Lung (tissue), 12 donors: ENCODE data around the gene DISC1. TPM values are rescaled to one million over a fixed set of nuclear protein-coding genes. Genes with fewer than 3 reads are reported as not detected.

ENCODE experiments used
- ATAC-seq: fragments of 200-7000 bp; cut with Tn5 transposase; one replicate; pipeline ENCODE4 v1.9.1; 2020; ENCODE audit warnings: moderate number of reproducible peaks; ENCODE audit not compliant: insufficient read depth, low FRiP score
- DNase-seq, 3 donors: peaks; one replicate each; pipeline ENCODE4 v3.0.0-alpha.2; 2013 to 2017
- H3K27ac ChIP-seq, 2 donors: one replicate each; pipeline ENCODE4 v1.5.1; 2013; ENCODE audit warnings: mild to moderate bottlenecking in 2 of 2, moderate library complexity in 2 of 2, control low read depth in 1 of 2, inconsistent platforms in 1 of 2, low read depth in 1 of 2, low read length in 1 of 2
- H3K27me3 ChIP-seq, 3 donors: one replicate each; pipeline ENCODE4 v1.5.1; 2013; ENCODE audit warnings: low read length in 2 of 3; ENCODE audit not compliant: control insufficient read depth in 3 of 3, insufficient read depth in 3 of 3
- H3K36me3 ChIP-seq, 4 donors: one replicate each; pipeline ENCODE4 v1.5.1; 2013; ENCODE audit warnings: low read length in 4 of 4, mild to moderate bottlenecking in 1 of 4, moderate library complexity in 1 of 4; ENCODE audit not compliant: control insufficient read depth in 4 of 4, insufficient read depth in 4 of 4
- H3K4me1 ChIP-seq, 5 donors: one replicate each; pipeline ENCODE4 v1.5.1; 2013; ENCODE audit warnings: low read length in 5 of 5, mild to moderate bottlenecking in 2 of 5, moderate library complexity in 1 of 5; ENCODE audit not compliant: control insufficient read depth in 5 of 5, insufficient read depth in 5 of 5
- H3K4me3 ChIP-seq: one replicate; pipeline ENCODE4 v1.5.1; 2013; ENCODE audit warnings: mild to moderate bottlenecking, control low read depth, moderate library complexity
- H3K9ac ChIP-seq, 2 donors: one replicate each; pipeline ENCODE4 v1.5.1; 2013; ENCODE audit warnings: low read length in 2 of 2, control low read depth in 1 of 2; ENCODE audit not compliant: insufficient read depth in 1 of 2
- H3K9me3 ChIP-seq, 4 donors: one replicate each; pipeline ENCODE4 v1.5.1; 2013; ENCODE audit warnings: low read length in 3 of 4, mild to moderate bottlenecking in 1 of 4, moderate library complexity in 1 of 4; ENCODE audit not compliant: control insufficient read depth in 4 of 4, insufficient read depth in 3 of 4
- CTCF ChIP-seq: IDR thresholded peaks from 2 replicates; pipeline ENCODE4 v1.5.1; 2012; ENCODE audit warnings: mild to moderate bottlenecking; ENCODE audit errors: control extremely low read depth, extremely low read depth
- WGBS, 2 donors: extraction: QIAGEN DNeasy Blood & Tissue Kit; methylation state at CpG; one replicate each; pipeline ENCODE4 v1.1.7; 2013; 5-methylcytosine and 5-hydroxymethylcytosine counted together
- polyA plus RNA-seq, 2 donors: library from polyadenylated mRNA; stranded (reverse); fragments of 200-250 nt; gene quantifications; one replicate each; pipeline ENCODE4 v1.2.1, GENCODE V29; 2013
- total RNA-seq, 2 donors: library from RNA; depleted of rRNA in 1 of 2; stranded (reverse); fragments of >200 nt in 1 of 2; gene quantifications; one replicate each; pipeline ENCODE4 v1.2.1, GENCODE V29; 2014 to 2021
- donor health status: control.
- donor health status: control.
- donor health status: Bipolar disorder and iron deficiency.
- donor health status: healthy.
- donor health status: DM: yes; HTN: yes; CAD: no.

The DISC1 gene
- total and polyA plus RNA-seq, 4 donors: 0.98 to 32.9 (median 6.1) TPM

DNA sequence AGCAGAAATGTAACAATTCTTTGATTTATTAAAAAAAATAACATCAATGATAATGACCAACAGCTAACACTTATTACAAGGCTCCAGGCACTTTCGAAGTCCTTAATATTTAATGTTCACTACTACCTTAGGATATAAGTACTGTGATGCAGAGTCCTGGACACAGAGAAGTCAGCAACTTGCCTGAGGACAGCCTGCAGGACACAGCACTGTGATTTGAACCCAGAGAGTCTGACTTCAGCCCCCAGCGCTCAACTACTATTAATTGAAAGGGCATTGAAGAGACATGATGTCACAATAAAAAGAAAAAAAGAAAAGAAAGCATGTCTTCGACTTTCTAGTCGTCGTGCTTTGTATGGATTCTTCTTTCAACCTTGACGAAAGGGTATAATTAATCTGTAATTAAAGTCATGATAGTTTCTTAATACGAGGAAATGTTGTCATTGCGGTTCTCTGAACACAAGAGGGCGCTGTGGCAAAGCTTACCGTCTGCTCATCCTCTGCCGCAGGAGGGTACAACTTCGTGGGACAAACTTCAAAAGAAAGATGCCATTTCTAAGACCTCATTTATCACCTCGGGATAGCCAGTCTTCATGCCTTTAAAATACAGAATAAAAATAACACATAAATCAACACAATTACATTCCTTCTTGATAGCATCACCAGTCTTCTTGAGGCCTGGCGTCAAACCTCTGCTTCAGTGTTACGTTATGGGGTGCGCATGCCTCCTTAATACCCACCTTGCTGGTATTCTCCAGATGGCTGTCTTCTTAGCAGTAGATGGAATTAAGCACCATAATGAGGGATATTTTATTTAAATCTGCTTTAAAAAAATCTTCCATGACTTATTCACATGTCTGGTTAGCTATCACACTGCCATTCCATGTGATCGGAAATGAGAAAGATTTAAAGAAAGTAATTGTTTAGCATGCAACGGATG is 240.1 kb downstream of the DISC1 start:
- H3K4me1 ChIP-seq: peaks cover 2 to 41% (median 14%) of the 10 kb centered on the region in 5 donors
- no peak overlapping the region for H3K9ac ChIP-seq
- H3K9me3 ChIP-seq: peaks cover 0 to 2% (median 0%) of the 10 kb centered on the region in 4 donors
- H3K4me3 ChIP-seq: no peak overlapping the region
- WGBS, 2 donors: 36 to 37% methylated on average over 18 of the region's 18 CpGs
- no peak overlapping the region for H3K27ac ChIP-seq
- H3K36me3 ChIP-seq: no peaks in the 10 kb centered on the region
- DNase-seq: peak; percentile 65 to 84 (median 83)
- no peak for ATAC-seq
- H3K27me3 ChIP-seq: no peaks in the 10 kb centered on the region
- peak; percentile 76 for TF ChIP-seq CTCF

DNA sequence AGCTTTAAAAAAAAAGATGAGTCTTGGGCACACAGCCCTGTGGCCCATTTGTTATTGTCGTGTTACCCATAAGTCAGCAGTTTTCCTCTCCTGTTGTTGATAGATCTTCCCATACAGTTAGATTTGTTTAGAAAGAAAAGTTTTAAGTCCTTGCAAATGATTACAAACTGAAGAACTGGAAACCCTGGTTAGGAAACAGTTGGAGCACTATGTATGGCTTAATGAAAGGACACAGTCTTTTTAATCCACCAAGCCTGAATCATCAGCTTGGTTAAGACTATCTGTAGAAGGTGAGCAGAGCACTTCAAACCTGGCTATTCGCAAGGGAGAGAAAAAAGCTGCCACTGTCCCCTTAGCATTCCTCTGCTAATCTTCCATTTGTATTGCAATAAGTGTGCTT is 241.0 kb downstream of the DISC1 start:
- 36 to 60% methylated on average over 2 of the region's 2 CpGs for WGBS, 2 donors
- DNase-seq (peak in 2 of 3 donors; percentile 26 to 40), ATAC-seq (no peak)
- H3K9me3 ChIP-seq: peaks cover 0 to 2% (median 0%) of the 10 kb centered on the region in 4 donors
- H3K36me3 ChIP-seq: no peaks in the 10 kb centered on the region
- no peak overlapping the region for H3K4me3 ChIP-seq
- H3K27ac ChIP-seq: no peak overlapping the region
- TF ChIP-seq CTCF: no peak
- H3K4me1 ChIP-seq: peaks cover 2 to 32% (median 13%) of the 10 kb centered on the region in 5 donors
- no peak overlapping the region for H3K9ac ChIP-seq
- no peaks in the 10 kb centered on the region for H3K27me3 ChIP-seq

DNA sequence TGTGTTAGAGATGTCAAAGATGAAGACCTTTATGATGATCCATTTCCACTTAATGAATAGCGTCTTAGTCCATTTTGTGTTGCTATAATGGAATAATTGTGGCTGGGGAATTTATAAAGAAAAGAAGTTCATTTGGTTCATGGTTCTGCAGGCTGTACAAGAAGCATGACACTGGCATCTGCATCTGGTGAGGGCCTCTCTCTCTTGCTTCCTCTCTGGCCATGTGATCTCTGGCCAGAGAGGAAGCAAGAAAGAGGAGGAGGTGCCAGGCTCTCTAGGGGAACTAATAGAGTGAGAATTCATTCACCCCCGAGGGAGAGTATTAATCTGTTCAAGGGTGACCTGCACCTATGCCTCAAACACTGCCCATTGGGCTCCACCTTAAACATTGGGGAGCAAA is 242.8 kb downstream of the DISC1 start:
- no peaks in the 10 kb centered on the region for H3K36me3 ChIP-seq
- 59 to 71% methylated on average over 2 of the region's 2 CpGs for WGBS, 2 donors
- H3K4me3 ChIP-seq: no peak overlapping the region
- H3K9ac ChIP-seq: no peak overlapping the region
- H3K27me3 ChIP-seq: no peaks in the 10 kb centered on the region
- peaks cover 2 to 28% (median 11%) of the 10 kb centered on the region in 5 donors for H3K4me1 ChIP-seq
- DNase-seq (no peak), ATAC-seq (peak; percentile 58)
- H3K9me3 ChIP-seq: peaks cover 0 to 2% (median 0%) of the 10 kb centered on the region in 4 donors
- no peak for TF ChIP-seq CTCF
- H3K27ac ChIP-seq: no peak overlapping the region
